Ectodermal cell (in vitro differentiated cells): Measurements from ENCODE around the gene UNKL.

Source experiments
- H3K27ac ChIP-seq: 2 replicates; pipeline ENCODE4 v1.7.0; 2013; ENCODE audit warnings: mild to moderate bottlenecking, low read depth, low read length; ENCODE audit not compliant: insufficient read depth, poor library complexity, severe bottlenecking
- H3K27me3 ChIP-seq: 2 replicates; pipeline ENCODE4 v1.7.0; 2013; ENCODE audit warnings: mild to moderate bottlenecking, low read length; ENCODE audit not compliant: insufficient read depth, control insufficient read depth, poor library complexity, severe bottlenecking
- H3K36me3 ChIP-seq: one replicate; pipeline ENCODE4 v1.7.0; 2013; ENCODE audit warnings: low read length; ENCODE audit not compliant: control insufficient read depth, insufficient read depth
- H3K4me1 ChIP-seq: one replicate; pipeline ENCODE4 v1.7.0; 2013; ENCODE audit warnings: low read length; ENCODE audit not compliant: control insufficient read depth, insufficient read depth
- H3K4me3 ChIP-seq: 2 replicates; pipeline ENCODE4 v1.7.0; 2013; ENCODE audit warnings: low read depth, low read length, control low read depth; ENCODE audit not compliant: insufficient read depth
- H3K9me3 ChIP-seq: 2 replicates; pipeline ENCODE4 v1.7.0; 2013; ENCODE audit warnings: mild to moderate bottlenecking, low read length, moderate library complexity; ENCODE audit not compliant: control insufficient read depth
- WGBS, 2 experiments: methylation state at CpG; one replicate each; pipeline ENCODE4 v1.1.7; 2013; ENCODE audit warnings: missing lambda C conversion rate in 2 of 2; 5-methylcytosine and 5-hydroxymethylcytosine counted together

The UNKL gene

DNA sequence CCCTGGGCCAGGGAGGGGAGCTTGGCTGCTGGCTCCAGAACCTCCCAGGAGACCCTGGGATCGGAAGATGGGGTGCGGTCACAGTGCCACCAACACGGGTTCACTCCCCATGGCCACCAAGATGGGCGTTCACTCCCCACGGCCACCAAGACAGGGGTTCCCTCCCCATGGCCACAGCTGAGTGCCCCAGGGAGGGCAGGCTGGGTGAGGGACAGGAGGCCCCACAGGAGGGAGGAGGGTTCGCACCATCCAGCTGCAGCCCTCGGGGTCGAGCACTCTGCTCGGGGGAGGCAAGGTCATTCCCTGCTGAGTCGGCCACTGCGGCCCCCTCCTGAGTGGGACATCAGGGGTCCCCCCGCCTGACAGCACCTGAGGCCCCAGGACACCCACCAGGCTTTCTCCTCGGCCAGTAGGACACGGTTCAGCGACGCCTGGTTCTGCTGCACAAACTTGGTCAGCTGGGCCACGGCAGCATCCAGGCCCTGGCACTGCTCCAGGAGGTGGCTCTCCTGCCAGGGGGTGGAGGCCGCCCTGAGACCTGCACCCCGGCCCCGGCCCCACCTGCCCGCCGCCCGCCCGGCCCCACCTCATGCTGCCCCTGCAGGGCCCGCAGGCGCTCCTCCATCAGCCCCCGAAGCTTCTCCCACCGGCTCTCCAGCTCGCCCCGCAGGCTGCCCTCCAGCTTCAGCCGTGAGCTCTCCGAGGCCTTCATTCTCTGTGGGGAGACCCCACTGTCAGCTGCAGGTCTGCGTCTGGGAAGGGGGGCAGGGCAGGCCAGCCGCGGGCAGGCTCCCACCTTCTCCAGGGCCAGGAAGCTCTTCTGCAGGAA lies 23.9 kb upstream of the UNKL start:
- Histone ChIP-seq H3K36me3 (no peaks in the 10 kb centered on the region), H3K4me3 (no peak overlapping the region), H3K9me3 (no peaks in the 10 kb centered on the region), H3K27me3 (no peaks in the 10 kb centered on the region), H3K4me1 (no peaks in the 10 kb centered on the region), H3K27ac (no peak overlapping the region)
- WGBS, 2 experiments: 92 to 93% methylated on average over 35 of the region's 35 CpGs

DNA sequence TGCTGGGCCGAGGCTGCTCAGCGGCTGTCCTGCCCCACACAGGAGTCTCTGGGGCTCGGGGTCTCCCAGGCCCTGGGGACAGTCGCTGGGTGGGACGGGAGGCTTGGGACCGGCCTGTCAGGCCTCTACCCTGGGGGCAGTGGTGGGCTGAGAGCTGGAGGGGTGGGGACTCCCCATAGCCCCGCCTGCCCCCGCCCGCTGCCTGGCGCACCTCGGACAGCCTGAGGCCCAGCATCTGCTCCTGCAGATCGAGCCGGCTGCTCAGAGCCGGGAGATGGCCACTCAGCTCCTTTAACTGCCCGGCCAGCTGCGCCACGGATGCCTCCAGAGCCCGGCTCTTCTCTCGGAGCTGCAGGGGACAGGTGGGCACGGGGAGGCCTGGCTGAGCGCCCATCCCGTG lies 23.1 kb upstream of the UNKL start:
- Histone ChIP-seq H3K9me3 (no peaks in the 10 kb centered on the region), H3K36me3 (no peaks in the 10 kb centered on the region), H3K27ac (no peak overlapping the region), H3K4me1 (no peaks in the 10 kb centered on the region), H3K27me3 (no peaks in the 10 kb centered on the region), H3K4me3 (no peak overlapping the region)
- WGBS, 2 experiments: 89 to 91% methylated on average over 22 of the region's 22 CpGs

DNA sequence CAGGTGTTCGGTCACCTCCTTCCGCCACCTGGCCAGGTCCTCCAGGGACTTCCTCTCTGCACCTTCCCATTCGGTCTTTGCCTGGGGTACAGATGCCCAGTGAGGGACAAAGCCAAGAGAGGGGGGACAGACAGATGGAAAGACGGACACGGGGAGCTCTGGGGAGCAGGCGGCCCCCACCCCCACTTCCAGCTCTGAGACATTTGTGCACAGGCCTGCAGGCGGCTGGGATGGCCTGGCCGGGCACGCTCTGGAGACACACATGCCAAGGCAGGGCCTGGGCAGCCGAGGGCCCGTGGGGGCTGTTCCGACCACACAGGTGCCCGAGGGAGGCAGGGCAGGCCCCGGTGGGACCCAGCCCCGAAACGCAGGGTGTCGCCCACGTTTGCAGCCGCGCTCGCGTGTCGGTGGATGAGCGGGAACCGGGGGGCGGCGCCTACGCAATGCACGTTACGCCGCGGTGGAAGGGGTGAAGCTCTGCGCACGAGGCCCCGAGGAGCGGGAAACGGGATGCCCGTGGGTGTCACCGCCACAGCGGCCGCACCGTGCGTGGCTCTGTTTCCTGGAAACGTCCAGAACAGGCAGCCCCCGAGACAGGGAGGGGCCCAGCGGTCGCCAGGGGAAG lies 22.3 kb upstream of the UNKL start:
- Histone ChIP-seq H3K4me1 (no peaks in the 10 kb centered on the region), H3K36me3 (no peaks in the 10 kb centered on the region), H3K4me3 (no peak overlapping the region), H3K27me3 (no peaks in the 10 kb centered on the region), H3K27ac (no peak overlapping the region), H3K9me3 (no peaks in the 10 kb centered on the region)
- 90 to 91% methylated on average over 47 of the region's 47 CpGs for WGBS, 2 experiments

DNA sequence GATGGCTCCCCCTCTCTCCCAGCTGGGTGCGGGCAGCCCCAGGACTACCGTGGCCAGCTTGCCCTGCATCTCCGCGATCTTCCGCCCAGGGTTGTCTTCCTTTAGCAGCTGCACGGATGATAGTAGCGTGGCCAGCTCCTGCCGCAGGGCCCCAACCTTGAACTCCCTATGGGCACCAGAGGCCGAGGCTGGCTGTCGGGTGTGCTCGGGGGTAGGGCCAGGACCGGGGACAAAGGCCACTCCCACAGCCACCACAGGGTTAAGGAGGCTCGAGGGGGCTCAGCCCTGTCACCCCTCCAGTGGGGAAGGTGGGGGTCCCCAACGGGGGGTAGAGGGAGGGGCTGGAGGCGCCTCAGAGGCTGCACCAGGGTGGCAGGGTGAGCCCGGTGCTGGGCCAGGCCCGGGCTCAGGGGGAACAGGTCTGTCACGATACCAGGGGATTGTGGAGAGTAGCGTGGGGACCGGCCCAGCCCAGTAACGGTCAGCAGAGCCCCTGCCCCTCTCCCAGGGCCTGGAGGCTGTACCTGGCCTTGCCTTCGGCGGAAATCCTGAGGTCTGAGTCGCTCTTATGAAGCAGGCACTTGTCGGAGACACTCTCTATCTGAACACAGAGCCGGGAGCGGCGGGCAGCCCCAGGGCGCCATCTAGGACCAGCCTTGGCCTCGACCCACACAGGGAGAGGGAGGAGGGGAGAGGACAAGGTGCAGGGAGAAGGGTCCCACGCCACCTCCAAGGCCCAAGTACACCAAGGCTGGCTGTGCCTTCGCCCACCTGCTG lies 21.6 kb upstream of the UNKL start:
- no peak overlapping the region for H3K27ac ChIP-seq
- no peaks in the 10 kb centered on the region for H3K27me3 ChIP-seq
- H3K36me3 ChIP-seq: no peaks in the 10 kb centered on the region
- no peaks in the 10 kb centered on the region for H3K9me3 ChIP-seq
- peaks cover 1% of the 10 kb centered on the region for H3K4me1 ChIP-seq
- 83 to 86% methylated on average over 32 of the region's 32 CpGs for WGBS, 2 experiments
- H3K4me3 ChIP-seq: no peak overlapping the region

DNA sequence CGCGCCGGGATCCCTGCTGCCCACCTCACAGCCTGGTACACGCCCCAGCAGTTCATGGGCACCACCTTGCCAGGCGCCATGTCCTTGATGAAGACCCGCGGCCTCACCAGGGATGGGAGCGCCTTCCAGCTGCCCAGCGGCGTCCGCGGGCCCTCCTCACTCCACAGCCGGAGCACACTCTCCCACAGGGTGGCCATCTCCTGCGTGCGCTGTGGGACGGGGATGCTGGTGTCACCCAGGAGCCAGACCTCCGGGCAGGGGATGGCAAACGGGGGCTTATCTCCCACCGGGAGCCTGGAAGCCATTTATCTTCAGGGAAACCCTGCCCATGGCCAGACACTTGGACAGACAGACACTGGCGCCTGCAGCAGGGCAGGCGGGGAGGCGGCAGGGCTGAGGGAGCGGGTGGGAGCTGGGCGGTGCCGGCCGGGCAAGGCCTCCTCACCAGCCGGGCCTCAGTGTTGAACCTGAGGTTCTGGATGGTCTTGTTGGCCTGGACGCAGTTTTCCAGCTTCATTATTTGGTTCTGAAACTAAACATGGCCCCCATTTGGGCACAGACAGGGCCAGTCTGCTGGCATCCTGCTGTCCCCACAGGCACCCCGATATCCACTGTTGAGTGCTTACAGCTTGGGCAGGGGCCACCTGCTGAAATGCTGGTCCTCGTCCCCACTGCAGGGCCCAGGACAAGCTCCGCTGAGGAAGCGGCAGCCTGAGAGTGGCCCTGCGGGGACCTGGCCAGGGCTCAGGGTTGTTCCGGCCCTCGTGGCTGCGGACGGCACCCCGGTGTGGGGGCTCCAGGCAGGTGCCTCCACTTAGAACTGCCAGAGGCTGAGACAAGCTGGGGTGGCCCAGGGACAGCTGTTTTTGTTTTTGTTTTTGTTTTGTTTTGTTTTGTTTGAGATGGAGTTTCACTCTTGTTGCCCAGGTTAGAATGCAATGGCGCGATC lies 20.4 kb upstream of the UNKL start:
- WGBS, 2 experiments: 94% methylated on average over 40 of the region's 40 CpGs
- Histone ChIP-seq H3K4me3 (no peak overlapping the region), H3K27ac (no peak overlapping the region), H3K27me3 (no peaks in the 10 kb centered on the region), H3K36me3 (no peaks in the 10 kb centered on the region), H3K9me3 (no peaks in the 10 kb centered on the region), H3K4me1 (peaks cover 13% of the 10 kb centered on the region)

DNA sequence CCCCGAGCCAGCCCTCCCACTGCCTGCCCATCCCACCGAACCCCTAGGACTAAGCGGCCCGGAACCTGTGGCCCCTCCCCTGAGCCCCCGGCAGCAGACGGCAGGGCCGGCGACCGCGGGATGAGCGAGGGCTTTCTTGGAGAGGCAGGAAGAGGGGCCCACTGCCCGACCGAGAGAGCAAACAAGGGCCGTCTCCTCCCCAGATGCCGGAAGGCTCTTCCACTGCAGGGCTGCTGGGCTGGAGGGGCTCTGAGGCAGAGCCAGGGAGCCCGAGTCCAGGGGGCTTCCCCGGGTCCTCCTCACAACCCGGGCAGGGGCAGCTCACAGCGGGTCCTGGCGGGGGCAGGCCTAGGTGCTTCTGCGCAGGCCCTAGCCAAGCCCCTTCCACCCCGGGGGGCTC lies 19.3 kb upstream of the UNKL start:
- 86 to 89% methylated on average over 22 of the region's 22 CpGs for WGBS, 2 experiments
- H3K4me1 ChIP-seq: peaks cover 16% of the 10 kb centered on the region
- H3K4me3 ChIP-seq: no peak overlapping the region
- H3K36me3 ChIP-seq: no peaks in the 10 kb centered on the region
- H3K9me3 ChIP-seq: no peaks in the 10 kb centered on the region
- H3K27ac ChIP-seq: no peak overlapping the region
- no peaks in the 10 kb centered on the region for H3K27me3 ChIP-seq

DNA sequence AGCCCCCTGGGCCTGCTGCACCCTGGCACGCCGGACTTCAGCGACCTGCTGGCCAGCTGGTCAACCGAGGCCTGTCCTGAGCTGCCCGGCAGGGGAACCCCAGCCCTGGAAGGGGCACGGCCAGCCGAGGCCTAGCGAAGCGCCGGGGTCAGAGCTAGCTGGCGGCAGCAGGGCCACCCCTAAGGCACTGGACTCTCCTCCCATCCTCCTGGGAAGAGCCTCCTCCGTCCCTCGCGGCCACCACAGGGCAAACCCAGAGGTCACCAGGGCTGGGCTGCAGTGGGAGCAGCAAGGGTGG lies 18.7 kb upstream of the UNKL start:
- H3K36me3 ChIP-seq: no peaks in the 10 kb centered on the region
- no peaks in the 10 kb centered on the region for H3K27me3 ChIP-seq
- 92 to 94% methylated on average over 14 of the region's 14 CpGs for WGBS, 2 experiments
- peaks cover 16% of the 10 kb centered on the region for H3K4me1 ChIP-seq
- H3K4me3 ChIP-seq: no peak overlapping the region
- no peak overlapping the region for H3K27ac ChIP-seq
- no peaks in the 10 kb centered on the region for H3K9me3 ChIP-seq

DNA sequence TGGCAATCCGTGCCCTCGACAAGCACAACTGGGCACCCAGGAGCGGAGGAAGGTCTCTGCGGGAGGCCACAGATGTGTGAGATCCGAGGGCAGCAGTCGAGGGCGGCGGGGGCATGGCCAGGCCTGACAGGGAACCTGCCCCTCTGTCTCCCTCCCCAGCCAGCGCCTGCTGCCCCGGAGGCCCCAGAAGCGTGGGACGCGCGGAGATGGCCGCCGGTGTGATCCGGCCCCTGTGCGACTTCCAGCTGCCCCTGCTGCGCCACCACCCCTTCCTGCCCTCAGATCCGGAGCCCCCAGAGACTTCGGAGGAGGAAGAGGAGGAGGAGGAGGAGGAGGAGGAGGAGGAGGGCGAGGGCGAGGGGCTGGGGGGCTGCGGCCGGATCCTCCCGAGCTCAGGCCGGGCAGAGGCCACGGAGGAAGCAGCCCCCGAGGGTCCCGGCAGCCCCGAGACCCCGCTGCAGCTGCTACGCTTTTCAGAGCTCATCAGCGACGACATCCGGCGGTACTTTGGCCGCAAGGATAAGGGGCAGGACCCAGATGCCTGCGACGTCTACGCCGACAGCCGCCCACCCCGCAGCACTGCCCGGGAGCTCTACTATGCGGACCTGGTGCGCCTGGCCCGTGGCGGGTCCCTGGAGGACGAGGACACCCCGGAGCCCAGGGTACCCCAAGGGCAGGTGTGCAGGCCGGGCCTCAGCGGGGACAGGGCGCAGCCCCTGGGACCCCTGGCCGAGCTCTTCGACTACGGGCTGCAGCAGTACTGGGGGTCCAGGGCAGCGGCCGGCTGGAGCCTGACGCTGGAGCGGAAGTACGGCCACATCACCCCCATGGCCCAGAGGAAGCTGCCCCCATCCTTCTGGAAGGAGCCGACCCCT lies 18.1 kb upstream of the UNKL start:
- Histone ChIP-seq H3K27me3 (no peaks in the 10 kb centered on the region), H3K4me1 (peaks cover 16% of the 10 kb centered on the region), H3K27ac (no peak overlapping the region), H3K36me3 (no peaks in the 10 kb centered on the region), H3K9me3 (no peaks in the 10 kb centered on the region), H3K4me3 (no peak overlapping the region)
- 94 to 95% methylated on average over 63 of the region's 63 CpGs for WGBS, 2 experiments
